GM18868 (cell line): ENCODE data around the gene TBPL2.
"Not testable (repeated sequence)": the region's sequence is repeated elsewhere in the genome, so short reads cannot be mapped to it uniquely, and the experiment has no call there.

Experiments used
- ATAC-seq: cut with Tn5 transposase; IDR thresholded peaks from one replicate; pipeline ENCODE4 v1.9.1; 2021; ENCODE audit warnings: mild to moderate bottlenecking, moderate library complexity; ENCODE audit not compliant: unreplicated experiment

The TBPL2 gene

GRCh38 chr14:55440385-55440784 is at the start of gene TBPL2:
Gene TBPL2 (minus strand): TSS chr14:55440616. CDS start chr14:55440449, 167 bp downstream.
- no peak for ATAC-seq

- ATAC-seq: no peak
Measured at GRCh38 chr14:55488204-55488603, 47.8 kb upstream of the TBPL2 start.

- no peak for ATAC-seq
Measured at GRCh38 chr14:55482936-55483605, 42.7 kb upstream of the TBPL2 start.

GRCh38 chr14:55481769-55482168 is 41.4 kb upstream of the TBPL2 start:
- ATAC-seq: no peak

GRCh38 chr14:55477680-55478079 is 37.3 kb upstream of the TBPL2 start:
- ATAC-seq: no peak

- ATAC-seq: not testable (repeated sequence)
Measured at GRCh38 chr14:55476448-55476847, 36.0 kb upstream of the TBPL2 start.

GRCh38 chr14:55473786-55474185 is 33.4 kb upstream of the TBPL2 start:
- ATAC-seq: no peak

GRCh38 chr14:55470025-55470424 is 29.6 kb upstream of the TBPL2 start:
- ATAC-seq: no peak

- no peak for ATAC-seq
Measured at GRCh38 chr14:55467307-55467706, 26.9 kb upstream of the TBPL2 start.

GRCh38 chr14:55458800-55459515 is 18.5 kb upstream of the TBPL2 start:
- peak; percentile 92 for ATAC-seq

GRCh38 chr14:55457496-55457895 is 17.1 kb upstream of the TBPL2 start:
- no peak for ATAC-seq

GRCh38 chr14:55456411-55456810 is 16.0 kb upstream of the TBPL2 start:
- not testable (repeated sequence) for ATAC-seq

GRCh38 chr14:55454264-55455002 is 14.0 kb upstream of the TBPL2 start:
- no peak for ATAC-seq

GRCh38 chr14:55451950-55452349 is 11.5 kb upstream of the TBPL2 start:
- ATAC-seq: no peak

GRCh38 chr14:55451398-55451797 is 11.0 kb upstream of the TBPL2 start:
- no peak for ATAC-seq

GRCh38 chr14:55450987-55451386 is 10.6 kb upstream of the TBPL2 start:
- no peak for ATAC-seq

GRCh38 chr14:55450539-55450938 is 10.1 kb upstream of the TBPL2 start:
- no peak for ATAC-seq

GRCh38 chr14:55450124-55450523 is 9.7 kb upstream of the TBPL2 start:
- no peak for ATAC-seq

- ATAC-seq: no peak
Measured at GRCh38 chr14:55449116-55449515, 8.7 kb upstream of the TBPL2 start.

GRCh38 chr14:55448141-55448614 is 7.8 kb upstream of the TBPL2 start:
- ATAC-seq: no peak

- ATAC-seq: no peak
Measured at GRCh38 chr14:55446833-55447232, 6.4 kb upstream of the TBPL2 start.
